ENCODE results near the gene AWAT1. TPM values are rescaled to one million over a fixed set of nuclear protein-coding genes. Genes with fewer than 3 reads are reported as not detected.
"Not testable (repeated sequence)": the region's sequence is repeated elsewhere in the genome, so short reads cannot be mapped to it uniquely, and the experiment has no call there.

Gene AWAT1
- total and polyA plus RNA-seq, 4 donors: not detected

DNA sequence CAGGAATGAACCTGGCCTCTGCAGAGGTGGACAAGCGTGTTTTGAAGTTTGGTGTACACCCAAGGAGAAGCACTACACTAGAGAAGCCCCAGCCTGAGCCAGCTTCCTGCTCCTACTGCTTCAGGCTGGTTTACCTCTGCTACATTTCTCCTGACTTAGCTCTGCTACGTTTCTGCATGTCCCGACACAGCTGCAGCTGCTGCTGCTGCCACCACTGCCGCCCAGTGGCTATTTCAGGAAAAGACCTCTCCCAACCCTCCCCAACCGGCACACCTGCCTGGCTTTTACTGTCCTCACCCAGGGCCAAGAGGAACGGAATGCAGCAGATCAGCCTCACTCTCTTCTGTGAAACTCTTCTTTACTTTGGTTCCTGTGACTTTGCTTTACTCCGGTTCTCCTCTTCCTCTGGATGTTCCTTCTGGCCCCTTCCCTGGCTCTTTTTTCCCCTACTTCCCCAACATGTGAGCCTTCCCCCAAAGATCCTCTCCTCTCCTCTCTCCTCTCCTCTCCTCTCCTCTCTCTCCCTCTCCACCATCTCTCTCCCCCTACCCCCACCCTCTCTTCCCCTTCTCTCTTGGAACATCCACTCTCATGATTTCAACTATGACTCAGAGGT lies 28.6 kb downstream of the AWAT1 start:
- H3K9me3 ChIP-seq (ENCODE audit: control insufficient read depth in 4 of 4, insufficient read depth in 3 of 4, low read length in 3 of 4): peaks cover 0 to 5% (median 0%) of the 10 kb centered on the region in 4 donors
- H3K4me3 ChIP-seq: no peak overlapping the region
- no peaks in the 10 kb centered on the region for H3K27me3 ChIP-seq (ENCODE audit: control insufficient read depth in 3 of 3, insufficient read depth in 3 of 3, low read length in 2 of 3)
- H3K4me1 ChIP-seq (ENCODE audit: control insufficient read depth in 5 of 5, insufficient read depth in 5 of 5, low read length in 5 of 5): no peaks in the 10 kb centered on the region
- TF ChIP-seq, protein P1, sequence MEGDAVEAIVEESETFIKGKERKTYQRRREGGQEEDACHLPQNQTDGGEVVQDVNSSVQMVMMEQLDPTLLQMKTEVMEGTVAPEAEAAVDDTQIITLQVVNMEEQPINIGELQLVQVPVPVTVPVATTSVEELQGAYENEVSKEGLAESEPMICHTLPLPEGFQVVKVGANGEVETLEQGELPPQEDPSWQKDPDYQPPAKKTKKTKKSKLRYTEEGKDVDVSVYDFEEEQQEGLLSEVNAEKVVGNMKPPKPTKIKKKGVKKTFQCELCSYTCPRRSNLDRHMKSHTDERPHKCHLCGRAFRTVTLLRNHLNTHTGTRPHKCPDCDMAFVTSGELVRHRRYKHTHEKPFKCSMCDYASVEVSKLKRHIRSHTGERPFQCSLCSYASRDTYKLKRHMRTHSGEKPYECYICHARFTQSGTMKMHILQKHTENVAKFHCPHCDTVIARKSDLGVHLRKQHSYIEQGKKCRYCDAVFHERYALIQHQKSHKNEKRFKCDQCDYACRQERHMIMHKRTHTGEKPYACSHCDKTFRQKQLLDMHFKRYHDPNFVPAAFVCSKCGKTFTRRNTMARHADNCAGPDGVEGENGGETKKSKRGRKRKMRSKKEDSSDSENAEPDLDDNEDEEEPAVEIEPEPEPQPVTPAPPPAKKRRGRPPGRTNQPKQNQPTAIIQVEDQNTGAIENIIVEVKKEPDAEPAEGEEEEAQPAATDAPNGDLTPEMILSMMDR (IDR thresholded peaks at IDR 0.05; ENCODE audit: control extremely low read depth, extremely low read depth): no peak
- H3K27ac ChIP-seq (ENCODE audit: low read depth in 1 of 2, low read length in 1 of 2): no peak overlapping the region
- DNase-seq: peak; percentile 1 to 25 (median 18)
- peaks cover 0 to 2% (median 0%) of the 10 kb centered on the region in 4 donors for H3K36me3 ChIP-seq (ENCODE audit: control insufficient read depth in 4 of 4, insufficient read depth in 4 of 4, low read length in 4 of 4)
- ATAC-seq (ENCODE audit: insufficient read depth, low FRiP score): peak; percentile 34
- WGBS, 2 donors: 20 to 48% methylated on average over 5 to 7 of the region's 7 CpGs
- no peak overlapping the region for H3K9ac ChIP-seq (ENCODE audit: insufficient read depth in 1 of 2, low read length in 2 of 2)

DNA sequence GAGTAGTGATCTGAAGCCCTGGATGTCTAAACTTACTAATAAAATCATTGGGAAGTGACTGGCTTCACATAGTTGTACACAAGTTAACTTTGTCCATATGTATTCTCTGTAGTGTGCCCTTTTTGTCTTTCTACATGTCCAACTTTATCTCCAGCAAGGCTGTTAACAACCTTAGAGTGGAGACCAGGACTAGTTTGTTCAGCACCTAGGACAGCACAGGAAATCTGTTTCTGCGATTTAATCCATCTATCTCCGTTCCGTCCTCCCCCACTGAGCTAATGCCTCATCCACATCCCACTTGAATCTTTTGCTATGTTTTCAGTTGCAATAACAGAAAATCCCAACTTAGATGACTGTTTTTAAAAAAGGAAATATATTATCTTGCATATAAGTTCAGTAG lies 30.3 kb downstream of the AWAT1 start:
- WGBS, 2 donors: 72 to 73% methylated on average over 3 of the region's 3 CpGs
- Histone ChIP-seq H3K4me3 (no peak overlapping the region), H3K4me1 (ENCODE audit: control insufficient read depth in 5 of 5, insufficient read depth in 5 of 5, low read length in 5 of 5) (no peaks in the 10 kb centered on the region), H3K36me3 (ENCODE audit: control insufficient read depth in 4 of 4, insufficient read depth in 4 of 4, low read length in 4 of 4) (no peaks in the 10 kb centered on the region), H3K9me3 (ENCODE audit: control insufficient read depth in 4 of 4, insufficient read depth in 3 of 4, low read length in 3 of 4) (peaks cover 0 to 5% (median 0%) of the 10 kb centered on the region in 4 donors), H3K9ac (ENCODE audit: insufficient read depth in 1 of 2, low read length in 2 of 2) (no peak overlapping the region), H3K27ac (ENCODE audit: low read depth in 1 of 2, low read length in 1 of 2) (no peak overlapping the region), H3K27me3 (ENCODE audit: control insufficient read depth in 3 of 3, insufficient read depth in 3 of 3, low read length in 2 of 3) (no peaks in the 10 kb centered on the region)
- TF ChIP-seq, protein P1 (IDR thresholded peaks at IDR 0.05; ENCODE audit: control extremely low read depth, extremely low read depth): no peak
- DNase-seq (no peak), ATAC-seq (ENCODE audit: insufficient read depth, low FRiP score) (no peak)

DNA sequence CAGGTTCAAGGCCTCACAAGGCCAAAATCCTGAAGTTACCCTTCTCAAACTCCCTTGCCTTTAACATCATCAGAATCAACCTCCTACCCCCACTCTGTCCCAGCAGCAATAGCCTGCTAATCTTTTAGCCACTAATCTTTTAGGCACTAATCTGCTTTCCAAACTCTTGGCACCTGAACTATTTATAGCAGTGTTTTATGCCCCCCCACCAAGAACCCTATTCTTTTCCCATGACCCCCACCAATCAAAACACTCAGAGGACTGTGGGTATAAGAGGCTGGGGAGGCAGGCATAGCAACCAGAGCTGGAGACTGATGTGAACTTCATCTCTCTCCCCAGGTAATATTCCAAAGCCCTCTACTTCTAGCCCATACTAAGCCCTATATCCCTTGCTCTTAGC lies 33.6 kb downstream of the AWAT1 start, which contains the start of gene ARR3:
TSS of gene ARR3 (plus strand) at position 301 of the 400 bp plus-strand sequence. CDS start 1,052 bp downstream, outside the sequence.
- Histone ChIP-seq H3K36me3 (ENCODE audit: control insufficient read depth in 4 of 4, insufficient read depth in 4 of 4, low read length in 4 of 4) (no peaks in the 10 kb centered on the region), H3K4me1 (ENCODE audit: control insufficient read depth in 5 of 5, insufficient read depth in 5 of 5, low read length in 5 of 5) (no peaks in the 10 kb centered on the region)
- TF ChIP-seq, protein P1 (IDR thresholded peaks at IDR 0.05; ENCODE audit: control extremely low read depth, extremely low read depth): no peak

DNA sequence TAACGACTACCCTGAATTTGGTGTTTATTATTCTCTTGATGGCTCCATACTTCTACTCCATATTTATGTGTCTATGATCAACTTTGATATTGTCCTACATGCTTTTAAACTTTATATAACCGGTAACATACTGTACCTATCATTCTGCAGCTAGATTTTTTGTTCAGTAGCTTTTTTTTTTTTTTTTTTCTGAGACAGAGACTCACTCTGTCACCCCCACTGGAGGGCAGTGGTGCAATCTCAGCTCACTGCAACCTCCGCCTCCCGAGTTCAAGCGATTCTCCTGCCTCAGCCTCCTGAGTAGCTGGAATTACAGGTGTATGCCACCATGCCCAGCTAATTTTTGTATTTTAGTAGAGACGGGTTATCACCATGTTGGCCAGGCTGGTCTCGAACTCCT lies 39.6 kb downstream of the AWAT1 start:
- ATAC-seq (ENCODE audit: insufficient read depth, low FRiP score); DNase-seq; H3K9me3 ChIP-seq (ENCODE audit: control insufficient read depth in 4 of 4, insufficient read depth in 3 of 4, low read length in 3 of 4); H3K4me1 ChIP-seq (ENCODE audit: control insufficient read depth in 5 of 5, insufficient read depth in 5 of 5, low read length in 5 of 5); H3K9ac ChIP-seq (ENCODE audit: insufficient read depth in 1 of 2, low read length in 2 of 2); H3K27ac ChIP-seq (ENCODE audit: low read depth in 1 of 2, low read length in 1 of 2); H3K27me3 ChIP-seq (ENCODE audit: control insufficient read depth in 3 of 3, insufficient read depth in 3 of 3, low read length in 2 of 3); H3K4me3 ChIP-seq; H3K36me3 ChIP-seq (ENCODE audit: control insufficient read depth in 4 of 4, insufficient read depth in 4 of 4, low read length in 4 of 4): not testable (repeated sequence)
- 80 to 94% methylated on average over 7 of the region's 7 CpGs for WGBS, 2 donors

More for the DNA sequence above, 33.6 kb downstream of the AWAT1 start, which contains the start of gene ARR3:
- H3K9ac ChIP-seq (ENCODE audit: insufficient read depth in 1 of 2, low read length in 2 of 2): no peak within 1 kb of the TSS
- DNase-seq (no peak), ATAC-seq (ENCODE audit: insufficient read depth, low FRiP score) (no peak)
- H3K9me3 ChIP-seq (ENCODE audit: control insufficient read depth in 4 of 4, insufficient read depth in 3 of 4, low read length in 3 of 4): peaks cover 0 to under 1% (median 0%) of the 10 kb centered on the region in 4 donors
- no peak within 1 kb of the TSS for H3K27ac ChIP-seq (ENCODE audit: low read depth in 1 of 2, low read length in 1 of 2)
- no peak within 1 kb of the TSS for H3K4me3 ChIP-seq
- H3K27me3 ChIP-seq (ENCODE audit: control insufficient read depth in 3 of 3, insufficient read depth in 3 of 3, low read length in 2 of 3): no peaks in the 10 kb centered on the region
